SKM-1 treated with dmso at 0.1 percent for 144 hours (cell line): ENCODE measurements around the gene CUL2.
"Not testable (repeated sequence)": the region's sequence is repeated elsewhere in the genome, so short reads cannot be mapped to it uniquely, and the experiment has no call there.

ENCODE experiments used
- DNase-seq: peaks from one replicate; lab custom pipeline; 2025; ENCODE audit not compliant: unreplicated experiment; lab: John Stamatoyannopoulos, UW

The CUL2 gene

GRCh38 chr10:34981844-34982243 lies 108.3 kb downstream of the CUL2 start:
- DNase-seq: no peak

GRCh38 chr10:34979938-34980337 lies 110.2 kb downstream of the CUL2 start:
- DNase-seq: no peak

GRCh38 chr10:34978080-34978479 lies 112.1 kb downstream of the CUL2 start:
- DNase-seq: no peak

GRCh38 chr10:34976380-34976910 lies 113.7 kb downstream of the CUL2 start:
- not testable (repeated sequence) for DNase-seq

- not testable (repeated sequence) for DNase-seq
Observed at GRCh38 chr10:34974364-34975065, 115.6 kb downstream of the CUL2 start.

- DNase-seq: not testable (repeated sequence)
Observed at GRCh38 chr10:34973757-34974156, 116.4 kb downstream of the CUL2 start.

- not testable (repeated sequence) for DNase-seq
Observed at GRCh38 chr10:34973121-34973520, 117.0 kb downstream of the CUL2 start.

GRCh38 chr10:34972591-34972990 lies 117.5 kb downstream of the CUL2 start:
- not testable (repeated sequence) for DNase-seq

- DNase-seq: not testable (repeated sequence)
Observed at GRCh38 chr10:34971606-34972334, 118.4 kb downstream of the CUL2 start.

GRCh38 chr10:34969171-34969570 lies 121.0 kb downstream of the CUL2 start:
- no peak for DNase-seq

- DNase-seq: no peak
Observed at GRCh38 chr10:34967335-34967880, 122.7 kb downstream of the CUL2 start.

GRCh38 chr10:34966451-34966850 lies 123.7 kb downstream of the CUL2 start:
- DNase-seq: no peak

GRCh38 chr10:34966040-34966439 lies 124.1 kb downstream of the CUL2 start:
- DNase-seq: no peak

GRCh38 chr10:34964166-34964800 lies 125.9 kb downstream of the CUL2 start:
- DNase-seq: no peak

- no peak for DNase-seq
Observed at GRCh38 chr10:34962866-34963265, 127.3 kb downstream of the CUL2 start.

GRCh38 chr10:34960983-34961382 lies 129.2 kb downstream of the CUL2 start:
- DNase-seq: no peak

- DNase-seq: peak; percentile 6
Observed at GRCh38 chr10:34959786-34960185, 130.4 kb downstream of the CUL2 start.

- DNase-seq: no peak
Observed at GRCh38 chr10:34959321-34959720, 130.8 kb downstream of the CUL2 start.
